ENCODE results near the gene GABRB1.

Gene GABRB1

DNA sequence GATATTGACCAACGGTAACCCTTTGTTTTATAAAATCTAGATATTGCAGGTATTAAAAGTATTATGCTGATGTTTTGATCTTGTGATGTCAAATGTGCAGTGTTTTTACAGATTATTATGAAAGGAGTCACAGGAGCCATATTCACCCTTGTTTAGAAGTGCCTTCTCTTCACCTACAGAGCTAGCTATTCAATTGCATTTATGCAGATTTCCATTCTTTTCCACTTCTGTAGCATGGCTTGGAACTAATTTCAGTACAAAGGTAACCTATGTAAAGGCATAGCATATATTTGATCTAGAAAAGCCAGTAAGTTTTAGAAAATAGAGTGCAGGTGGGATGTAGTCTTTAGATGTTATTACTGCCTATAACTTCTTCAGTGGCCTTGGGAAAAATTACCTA, 176.2 kb downstream of the GABRB1 start:
- no peak for DNase-seq (ENCODE audit: low read depth in 4 of 4, low spot score in 1 of 4)

DNA sequence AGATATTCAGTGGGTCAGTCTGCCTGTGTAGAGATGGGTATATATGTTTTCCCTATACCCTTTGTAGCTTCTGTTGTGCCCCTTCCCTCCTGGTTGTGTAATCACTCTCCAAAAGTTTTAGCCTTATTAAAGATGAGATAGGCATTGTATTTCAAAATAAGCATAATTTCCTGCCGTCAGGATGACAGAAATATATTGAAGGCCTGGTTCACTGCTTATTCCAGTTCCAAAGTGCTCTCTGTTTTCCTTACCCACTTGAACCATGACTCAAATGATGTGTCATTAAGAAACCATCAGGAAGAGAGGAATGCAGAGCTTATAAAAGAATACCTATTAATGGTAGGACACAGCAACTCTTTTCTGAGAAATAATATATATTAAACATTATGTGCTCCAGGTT, 178.5 kb downstream of the GABRB1 start:
- DNase-seq (ENCODE audit: low read depth in 4 of 4, low spot score in 1 of 4) = no peak

DNA sequence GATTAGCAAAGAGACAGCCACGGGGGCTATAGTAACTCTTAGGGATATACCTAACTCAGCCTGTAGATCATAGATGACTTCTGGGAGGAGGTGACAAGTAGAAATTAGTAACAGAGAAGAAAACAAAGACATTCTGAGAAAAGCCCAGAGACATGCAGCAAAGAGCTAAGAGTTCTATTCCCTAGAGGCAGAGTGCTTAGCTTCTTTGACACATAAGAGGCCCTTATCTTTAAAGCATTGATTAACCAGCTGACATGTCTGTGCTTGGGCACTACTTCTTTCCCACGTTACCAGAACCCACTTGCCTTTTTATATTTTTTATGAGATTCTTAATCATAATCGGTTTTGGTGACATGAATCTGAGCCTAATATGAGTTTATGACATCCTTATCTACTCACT, 179.5 kb downstream of the GABRB1 start:
- no peak for DNase-seq (ENCODE audit: low read depth in 4 of 4, low spot score in 1 of 4)

DNA sequence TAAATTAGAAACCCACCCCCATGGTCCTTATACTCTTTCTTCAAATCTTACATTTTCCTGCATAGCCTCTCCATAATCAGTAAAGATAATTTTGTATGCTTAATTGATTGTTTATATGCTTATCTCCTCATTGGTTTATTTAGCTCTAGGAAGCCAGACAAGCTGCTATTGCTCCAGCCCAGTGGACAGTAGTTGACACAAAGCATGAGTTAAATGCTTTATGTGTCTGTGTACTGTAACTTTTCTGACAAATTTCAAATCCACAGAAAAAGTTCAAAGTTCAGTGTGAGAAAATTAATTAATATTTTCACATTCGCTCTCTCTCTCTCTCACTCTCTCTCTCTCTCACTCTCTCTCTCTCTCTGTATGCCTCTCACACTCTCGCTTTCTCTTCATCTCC, 181.7 kb downstream of the GABRB1 start:
- no peak for DNase-seq (ENCODE audit: low read depth in 4 of 4, low spot score in 1 of 4)

DNA sequence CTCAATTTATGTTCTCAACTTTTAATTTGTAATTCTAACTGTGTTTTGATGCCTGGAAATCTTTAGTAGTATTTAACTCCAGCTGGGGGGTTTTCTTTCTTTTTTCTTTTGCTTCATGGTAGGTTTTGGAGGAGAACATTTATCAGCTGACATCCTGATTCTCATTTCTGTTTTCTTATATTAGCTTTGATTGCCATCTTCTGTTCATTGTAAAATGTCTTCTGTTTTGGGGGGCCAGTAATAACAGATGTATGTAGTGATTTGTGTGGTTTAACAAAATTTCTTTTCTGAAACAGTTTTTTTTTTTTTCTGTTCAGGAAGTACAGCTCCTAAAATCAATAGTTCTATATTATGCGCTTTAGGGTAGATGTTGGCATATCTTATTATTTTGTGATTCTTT, 182.2 kb downstream of the GABRB1 start:
- DNase-seq (ENCODE audit: low read depth in 4 of 4, low spot score in 1 of 4) = no peak

GRCh38 chr4:47213971-47214370, 182.6 kb downstream of the GABRB1 start:
- DNase-seq (ENCODE audit: low read depth in 4 of 4, low spot score in 1 of 4) = no peak

GRCh38 chr4:47215759-47216158, 184.4 kb downstream of the GABRB1 start:
- no peak for DNase-seq (ENCODE audit: low read depth in 4 of 4, low spot score in 1 of 4)

- no peak for DNase-seq (ENCODE audit: low read depth in 4 of 4, low spot score in 1 of 4)
Observed at GRCh38 chr4:47217291-47217690, 185.9 kb downstream of the GABRB1 start.

GRCh38 chr4:47217884-47218283, 186.5 kb downstream of the GABRB1 start:
- DNase-seq (ENCODE audit: low read depth in 4 of 4, low spot score in 1 of 4) = no peak

- no peak for DNase-seq (ENCODE audit: low read depth in 4 of 4, low spot score in 1 of 4)
Observed at GRCh38 chr4:47218631-47219030, 187.3 kb downstream of the GABRB1 start.

GRCh38 chr4:47219586-47219985, 188.2 kb downstream of the GABRB1 start:
- no peak for DNase-seq (ENCODE audit: low read depth in 4 of 4, low spot score in 1 of 4)

- DNase-seq (ENCODE audit: low read depth in 4 of 4, low spot score in 1 of 4) = no peak
Observed at GRCh38 chr4:47221721-47222120, 190.4 kb downstream of the GABRB1 start.

GRCh38 chr4:47222276-47222675, 190.9 kb downstream of the GABRB1 start:
- no peak for DNase-seq (ENCODE audit: low read depth in 4 of 4, low spot score in 1 of 4)

GRCh38 chr4:47224361-47224760, 193.0 kb downstream of the GABRB1 start:
- no peak for DNase-seq (ENCODE audit: low read depth in 4 of 4, low spot score in 1 of 4)

DNA sequence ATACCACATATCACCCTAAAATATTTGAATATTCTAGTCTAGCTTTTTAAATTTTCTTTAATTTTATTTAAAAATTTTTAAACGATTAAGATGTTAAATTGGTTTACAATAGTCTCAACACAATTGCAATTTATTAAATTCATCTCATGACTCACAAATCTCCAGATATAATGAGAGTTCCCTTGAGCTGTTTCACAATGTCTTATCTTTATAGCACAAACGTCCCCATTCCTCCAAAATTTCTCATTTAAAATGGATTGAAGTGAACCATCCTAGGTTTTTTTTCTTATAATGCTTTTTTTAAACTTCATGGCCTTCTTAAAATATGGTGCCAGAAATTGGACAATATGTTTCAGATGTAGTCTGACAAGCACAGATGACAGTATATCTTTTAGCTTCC, 204.4 kb downstream of the GABRB1 start:
- no peak for DNase-seq (ENCODE audit: low read depth in 4 of 4, low spot score in 1 of 4)

GRCh38 chr4:47238667-47239066, 207.3 kb downstream of the GABRB1 start:
- DNase-seq (ENCODE audit: low read depth in 4 of 4, low spot score in 1 of 4) = no peak

DNA sequence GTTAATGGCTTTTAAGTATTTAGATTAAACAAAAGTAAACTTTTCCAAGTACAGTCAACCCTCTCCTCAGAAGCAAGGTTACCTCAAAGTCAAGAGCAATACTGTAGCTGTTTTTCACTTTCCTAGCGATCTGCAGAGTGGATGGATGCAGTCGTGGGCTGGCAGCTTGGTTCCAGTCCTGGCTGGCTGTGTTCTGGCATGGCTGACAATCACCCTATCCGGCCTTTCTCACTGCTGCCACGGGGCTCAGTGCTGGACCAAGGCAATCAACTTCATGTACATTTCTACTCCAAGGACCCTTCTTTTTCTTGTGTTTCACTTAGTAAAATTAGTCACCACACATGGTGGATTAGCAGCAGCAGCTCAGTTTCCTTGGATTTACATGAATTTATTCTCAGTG, 208.3 kb downstream of the GABRB1 start:
- DNase-seq (ENCODE audit: low read depth in 4 of 4, low spot score in 1 of 4) = no peak

DNA sequence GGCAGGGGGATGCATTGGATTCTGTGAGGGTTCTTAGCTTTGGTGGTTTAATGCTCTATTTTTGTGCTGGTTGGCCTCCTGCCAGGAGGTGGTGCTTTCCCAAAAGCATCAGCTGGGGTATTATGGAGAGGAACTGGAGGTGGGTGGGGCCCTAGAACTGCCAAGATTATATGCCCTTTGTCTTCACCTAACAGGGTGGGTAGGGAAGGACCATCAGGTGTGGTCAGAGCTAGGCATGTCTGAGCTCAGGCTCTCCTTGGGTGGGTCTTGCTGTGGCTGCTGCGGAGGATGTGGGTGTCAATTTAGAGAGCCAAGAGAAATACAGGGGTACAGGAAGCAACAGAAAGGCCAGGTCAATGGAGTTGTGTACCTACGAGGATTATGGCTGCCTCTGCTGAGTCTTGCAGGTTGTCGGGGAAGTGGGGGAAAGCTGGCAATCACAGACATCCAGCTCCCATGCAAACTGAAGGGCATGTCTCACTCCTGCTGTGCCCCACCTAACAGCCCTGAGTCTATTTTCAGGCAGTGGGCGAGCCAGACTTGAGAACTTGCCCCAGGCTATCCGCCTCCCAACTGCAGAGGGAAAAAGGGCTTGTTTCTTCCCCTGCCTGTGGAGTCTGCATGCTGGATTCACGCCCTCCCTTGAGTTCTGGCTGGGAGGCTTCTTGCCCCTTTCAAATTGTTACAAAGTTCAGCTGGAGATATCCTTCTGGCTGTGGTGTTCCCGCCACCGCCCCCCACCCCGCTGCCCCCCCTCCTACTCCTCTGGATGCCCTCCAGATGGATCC, 220.2 kb downstream of the GABRB1 start:
- DNase-seq (ENCODE audit: low read depth in 4 of 4, low spot score in 1 of 4) = no peak

DNA sequence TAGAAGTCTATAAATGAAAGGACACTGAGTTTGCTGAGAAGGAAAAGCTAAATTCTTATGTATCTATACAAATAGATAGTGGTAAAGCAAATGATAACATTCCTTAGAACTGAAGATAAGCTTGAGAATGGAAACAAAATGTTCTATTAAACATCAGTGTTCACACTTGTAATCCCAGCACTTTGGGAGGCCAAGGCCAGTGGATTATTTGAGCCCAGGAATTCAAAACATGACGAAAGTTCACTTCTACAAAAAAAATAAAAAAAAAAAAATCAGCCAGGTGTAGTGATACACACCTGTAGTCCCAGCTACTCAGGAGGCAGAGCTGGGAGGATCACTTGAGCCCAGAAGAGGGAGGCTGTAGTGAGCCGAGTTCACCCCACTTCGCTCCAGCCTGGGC, 232.4 kb downstream of the GABRB1 start:
- no peak for DNase-seq (ENCODE audit: low read depth in 4 of 4, low spot score in 1 of 4)

DNA sequence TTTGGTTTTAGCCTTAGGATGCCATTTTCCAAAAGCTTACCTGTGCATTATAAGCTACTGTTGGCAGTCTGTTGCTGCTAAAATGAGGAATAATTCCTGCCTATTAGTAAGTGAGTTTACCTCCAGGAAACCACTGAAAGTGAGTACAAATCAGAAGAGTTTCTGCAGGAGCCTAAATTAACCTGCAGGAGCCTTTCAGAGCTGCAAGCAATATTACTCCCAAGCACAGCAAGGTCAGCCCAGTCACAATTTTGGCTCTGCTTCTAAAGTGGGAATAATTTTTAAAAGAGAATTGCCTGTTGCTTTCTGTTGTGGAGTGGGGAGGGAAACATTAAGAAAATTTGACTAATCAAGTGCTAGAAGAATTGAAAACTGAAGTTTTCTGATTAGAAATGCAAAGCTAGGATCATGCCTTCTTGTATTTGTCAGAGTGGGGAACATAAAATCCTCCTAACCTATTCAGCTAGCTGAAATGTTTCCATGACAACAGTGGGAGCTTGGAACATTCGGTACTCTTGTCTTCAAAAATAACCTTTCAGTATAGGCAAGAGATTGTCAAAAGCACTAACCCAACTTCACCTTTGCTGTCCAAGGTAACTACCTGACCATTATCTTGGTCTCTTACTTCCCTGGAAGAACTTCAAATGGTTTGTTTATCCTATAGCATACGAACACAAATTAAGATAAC, 239.0 kb downstream of the GABRB1 start:
- DNase-seq (ENCODE audit: low read depth in 4 of 4, low spot score in 1 of 4) = no peak

GRCh38 chr4:47271291-47271690, 239.9 kb downstream of the GABRB1 start:
- DNase-seq (ENCODE audit: low read depth in 4 of 4, low spot score in 1 of 4) = no peak

GRCh38 chr4:47274901-47275300, 243.5 kb downstream of the GABRB1 start:
- no peak for DNase-seq (ENCODE audit: low read depth in 4 of 4, low spot score in 1 of 4)

- DNase-seq (ENCODE audit: low read depth in 4 of 4, low spot score in 1 of 4) = no peak
Observed at GRCh38 chr4:47275595-47275994, 244.2 kb downstream of the GABRB1 start.

Data from stimulated activated CD4-positive, alpha-beta T cell treated with anti-CD3 and anti-CD28 coated beads, Interleukin-1b, Interleukin-23, amount 100 ng/mL, for 24 hours (primary cell).